GM13977 (cell line): Measurements from ENCODE around the gene ANK2.

Experiments used
- DNase-seq: peaks from one replicate; pipeline ENCODE4 v3.0.0; 2012; ENCODE audit warnings: low spot score
- in situ Hi-C: fragments of 300-500 bp; cut with MboI; formaldehyde crosslinking; loops from one replicate; pipeline ENCODE4 v1.12.0; 2022; ENCODE audit warnings: low sequenced_read_pairs, low pct_unique_long_range_greater_than_20kb, mixed read lengths, inconsistent platforms; ENCODE audit not compliant: unreplicated experiment
- TF ChIP-seq, protein P1 (sequence below): IDR thresholded peaks from 2 replicates; pipeline ENCODE4 v1.5.1; 2012; ENCODE audit warnings: mild to moderate bottlenecking, control low read depth; ENCODE audit not compliant: insufficient read depth; ENCODE audit errors: extremely low read depth, missing control alignments

ANK2 gene

DNA sequence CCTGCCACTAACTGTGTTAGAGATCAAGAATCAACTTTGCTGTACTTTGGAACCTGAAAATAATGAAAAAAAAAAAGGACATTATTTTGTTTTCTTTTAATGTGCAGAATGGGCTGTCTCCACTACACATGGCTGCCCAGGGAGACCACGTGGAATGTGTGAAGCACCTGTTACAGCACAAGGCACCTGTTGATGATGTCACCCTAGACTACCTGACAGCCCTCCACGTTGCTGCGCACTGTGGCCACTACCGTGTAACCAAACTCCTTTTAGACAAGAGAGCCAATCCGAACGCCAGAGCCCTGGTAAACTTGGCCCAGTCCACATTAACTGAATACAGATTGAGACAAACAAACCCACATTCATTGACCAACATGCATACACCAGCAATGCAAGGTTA is 206.2 kb downstream of the ANK2 start:
- TF ChIP-seq, protein P1, sequence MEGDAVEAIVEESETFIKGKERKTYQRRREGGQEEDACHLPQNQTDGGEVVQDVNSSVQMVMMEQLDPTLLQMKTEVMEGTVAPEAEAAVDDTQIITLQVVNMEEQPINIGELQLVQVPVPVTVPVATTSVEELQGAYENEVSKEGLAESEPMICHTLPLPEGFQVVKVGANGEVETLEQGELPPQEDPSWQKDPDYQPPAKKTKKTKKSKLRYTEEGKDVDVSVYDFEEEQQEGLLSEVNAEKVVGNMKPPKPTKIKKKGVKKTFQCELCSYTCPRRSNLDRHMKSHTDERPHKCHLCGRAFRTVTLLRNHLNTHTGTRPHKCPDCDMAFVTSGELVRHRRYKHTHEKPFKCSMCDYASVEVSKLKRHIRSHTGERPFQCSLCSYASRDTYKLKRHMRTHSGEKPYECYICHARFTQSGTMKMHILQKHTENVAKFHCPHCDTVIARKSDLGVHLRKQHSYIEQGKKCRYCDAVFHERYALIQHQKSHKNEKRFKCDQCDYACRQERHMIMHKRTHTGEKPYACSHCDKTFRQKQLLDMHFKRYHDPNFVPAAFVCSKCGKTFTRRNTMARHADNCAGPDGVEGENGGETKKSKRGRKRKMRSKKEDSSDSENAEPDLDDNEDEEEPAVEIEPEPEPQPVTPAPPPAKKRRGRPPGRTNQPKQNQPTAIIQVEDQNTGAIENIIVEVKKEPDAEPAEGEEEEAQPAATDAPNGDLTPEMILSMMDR = no peak
- in situ Hi-C loops = no loop called here
- no peak for DNase-seq

DNA sequence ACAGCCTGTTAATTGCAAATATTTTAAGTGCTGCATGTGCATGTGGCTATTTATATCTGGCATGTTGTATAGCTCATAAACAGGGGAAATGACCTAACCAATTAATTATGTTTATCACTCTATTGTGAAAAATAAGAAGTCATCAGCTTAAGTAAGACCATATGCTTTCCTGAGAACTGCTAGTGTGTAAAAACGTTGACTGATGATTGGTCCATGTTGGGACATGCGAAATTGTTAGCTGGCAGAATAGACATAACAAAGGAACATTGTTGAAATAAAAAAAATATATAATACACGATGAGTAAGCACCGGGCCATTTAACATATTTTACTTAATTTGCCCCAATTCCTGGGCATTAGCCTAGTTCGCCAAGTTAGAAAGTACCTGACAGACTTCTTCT is 207.5 kb downstream of the ANK2 start:
- in situ Hi-C loops = no loop called here
- no peak for DNase-seq
- TF ChIP-seq, protein P1 = no peak

DNA sequence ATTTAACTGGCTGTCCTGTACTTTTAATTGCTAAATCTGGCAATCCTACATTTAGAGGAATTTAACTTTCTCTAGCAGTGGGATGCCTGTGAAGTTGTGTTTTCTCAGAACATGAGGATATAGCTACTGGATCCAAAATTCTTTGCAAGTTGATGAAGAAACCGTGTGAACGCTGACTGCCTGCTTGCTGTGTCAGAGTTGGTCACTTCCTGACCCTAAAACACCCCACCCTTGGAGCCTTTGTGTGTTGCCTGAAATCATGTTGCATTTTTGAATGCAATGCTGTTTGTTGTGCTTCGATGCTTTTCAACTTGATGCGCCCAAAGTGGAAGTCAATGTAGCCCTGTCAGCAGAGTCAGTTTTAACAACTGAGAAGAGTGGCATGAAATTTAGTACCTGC is 211.2 kb downstream of the ANK2 start:
- TF ChIP-seq, protein P1 = no peak
- in situ Hi-C loops = no loop called here

DNA sequence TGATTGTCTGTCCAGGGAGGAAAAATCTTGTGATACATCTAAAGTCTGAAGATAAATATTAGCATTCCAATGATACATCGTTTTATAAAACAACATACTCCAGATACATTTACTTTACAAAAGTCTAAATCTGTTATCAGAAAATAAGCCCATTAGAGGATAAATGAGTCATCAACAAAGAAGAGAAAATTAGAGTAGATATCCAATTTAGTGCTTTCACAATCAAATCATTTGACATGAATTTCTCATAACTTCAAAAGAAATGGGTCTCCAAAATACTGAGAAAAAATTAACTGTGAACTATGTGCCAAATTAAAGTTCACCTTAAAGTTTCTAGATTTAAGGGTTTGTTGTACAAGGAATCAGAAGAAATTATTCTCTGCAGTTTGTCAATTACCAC is 213.8 kb downstream of the ANK2 start:
- TF ChIP-seq, protein P1 = no peak

More for the DNA sequence above, 211.2 kb downstream of the ANK2 start:
- DNase-seq = no peak

DNA sequence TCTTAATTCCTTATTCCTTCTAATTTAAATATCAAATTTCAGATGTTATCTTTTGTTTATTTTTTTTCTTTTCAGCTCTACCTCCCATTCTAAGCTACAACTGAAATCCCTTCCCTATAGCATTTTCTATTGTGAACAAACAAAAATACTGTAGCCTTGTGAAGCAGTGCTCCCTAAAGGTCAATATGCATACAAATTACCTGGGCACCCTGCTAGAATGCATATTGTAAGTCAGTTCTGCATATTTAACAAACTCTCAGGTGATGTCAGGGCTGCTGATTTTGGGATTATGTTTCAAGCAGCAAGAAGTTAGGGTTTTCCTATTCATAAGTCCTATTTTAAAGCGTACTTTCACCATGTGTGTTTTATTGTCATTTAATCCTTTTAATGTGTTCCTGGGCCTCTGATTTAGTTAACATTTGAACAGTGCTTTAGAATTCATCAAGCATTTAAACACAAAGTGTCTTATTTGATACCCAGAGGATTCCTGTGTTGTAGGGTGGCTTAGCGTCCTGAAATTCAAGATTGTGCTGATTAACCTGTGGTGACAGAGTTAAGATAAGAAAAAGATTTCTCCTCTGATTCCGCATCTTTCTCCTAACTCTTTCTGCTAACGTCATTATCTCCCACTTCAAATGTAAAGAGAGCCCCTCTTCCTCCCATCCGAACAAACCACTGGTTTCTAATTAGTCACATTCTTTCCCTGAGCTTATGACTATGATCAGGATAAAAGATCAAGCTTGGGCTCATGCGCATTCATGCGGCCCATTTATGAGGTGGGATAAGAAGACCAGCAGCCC is 221.3 kb downstream of the ANK2 start:
- no peak for DNase-seq
- in situ Hi-C loops = no loop called here
- TF ChIP-seq, protein P1 = no peak

More for the DNA sequence above, 213.8 kb downstream of the ANK2 start:
- in situ Hi-C loops = no loop called here
- no peak for DNase-seq

DNA sequence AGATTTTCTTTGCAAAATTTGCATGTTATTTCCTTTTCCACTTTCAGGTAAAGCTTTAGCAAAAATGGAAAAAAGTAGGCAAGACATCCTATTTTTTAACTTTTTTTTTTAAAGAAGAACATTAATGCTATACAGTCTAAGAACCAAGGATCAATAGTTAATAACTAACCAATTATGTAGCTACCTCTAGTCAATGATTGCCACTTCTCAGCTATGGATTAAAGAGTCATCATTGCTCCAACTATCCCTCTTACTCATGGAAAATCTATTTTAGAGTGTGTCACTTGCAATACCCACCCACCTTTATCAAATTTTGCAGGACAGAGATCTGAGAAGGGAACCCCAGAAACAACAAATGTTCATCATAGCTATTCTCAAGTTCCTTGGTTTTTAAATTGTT is 223.1 kb downstream of the ANK2 start:
- in situ Hi-C loops = no loop called here
- no peak for DNase-seq
- TF ChIP-seq, protein P1 = no peak
